ENCODE measurements around the gene FKBP15. TPM values are rescaled to one million over a fixed set of nuclear protein-coding genes. Genes with fewer than 3 reads are reported as not detected.

FKBP15 gene, protein sequence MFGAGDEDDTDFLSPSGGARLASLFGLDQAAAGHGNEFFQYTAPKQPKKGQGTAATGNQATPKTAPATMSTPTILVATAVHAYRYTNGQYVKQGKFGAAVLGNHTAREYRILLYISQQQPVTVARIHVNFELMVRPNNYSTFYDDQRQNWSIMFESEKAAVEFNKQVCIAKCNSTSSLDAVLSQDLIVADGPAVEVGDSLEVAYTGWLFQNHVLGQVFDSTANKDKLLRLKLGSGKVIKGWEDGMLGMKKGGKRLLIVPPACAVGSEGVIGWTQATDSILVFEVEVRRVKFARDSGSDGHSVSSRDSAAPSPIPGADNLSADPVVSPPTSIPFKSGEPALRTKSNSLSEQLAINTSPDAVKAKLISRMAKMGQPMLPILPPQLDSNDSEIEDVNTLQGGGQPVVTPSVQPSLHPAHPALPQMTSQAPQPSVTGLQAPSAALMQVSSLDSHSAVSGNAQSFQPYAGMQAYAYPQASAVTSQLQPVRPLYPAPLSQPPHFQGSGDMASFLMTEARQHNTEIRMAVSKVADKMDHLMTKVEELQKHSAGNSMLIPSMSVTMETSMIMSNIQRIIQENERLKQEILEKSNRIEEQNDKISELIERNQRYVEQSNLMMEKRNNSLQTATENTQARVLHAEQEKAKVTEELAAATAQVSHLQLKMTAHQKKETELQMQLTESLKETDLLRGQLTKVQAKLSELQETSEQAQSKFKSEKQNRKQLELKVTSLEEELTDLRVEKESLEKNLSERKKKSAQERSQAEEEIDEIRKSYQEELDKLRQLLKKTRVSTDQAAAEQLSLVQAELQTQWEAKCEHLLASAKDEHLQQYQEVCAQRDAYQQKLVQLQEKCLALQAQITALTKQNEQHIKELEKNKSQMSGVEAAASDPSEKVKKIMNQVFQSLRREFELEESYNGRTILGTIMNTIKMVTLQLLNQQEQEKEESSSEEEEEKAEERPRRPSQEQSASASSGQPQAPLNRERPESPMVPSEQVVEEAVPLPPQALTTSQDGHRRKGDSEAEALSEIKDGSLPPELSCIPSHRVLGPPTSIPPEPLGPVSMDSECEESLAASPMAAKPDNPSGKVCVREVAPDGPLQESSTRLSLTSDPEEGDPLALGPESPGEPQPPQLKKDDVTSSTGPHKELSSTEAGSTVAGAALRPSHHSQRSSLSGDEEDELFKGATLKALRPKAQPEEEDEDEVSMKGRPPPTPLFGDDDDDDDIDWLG
- 12.4 and 13.1 TPM in 2 replicates for total RNA-seq

DNA sequence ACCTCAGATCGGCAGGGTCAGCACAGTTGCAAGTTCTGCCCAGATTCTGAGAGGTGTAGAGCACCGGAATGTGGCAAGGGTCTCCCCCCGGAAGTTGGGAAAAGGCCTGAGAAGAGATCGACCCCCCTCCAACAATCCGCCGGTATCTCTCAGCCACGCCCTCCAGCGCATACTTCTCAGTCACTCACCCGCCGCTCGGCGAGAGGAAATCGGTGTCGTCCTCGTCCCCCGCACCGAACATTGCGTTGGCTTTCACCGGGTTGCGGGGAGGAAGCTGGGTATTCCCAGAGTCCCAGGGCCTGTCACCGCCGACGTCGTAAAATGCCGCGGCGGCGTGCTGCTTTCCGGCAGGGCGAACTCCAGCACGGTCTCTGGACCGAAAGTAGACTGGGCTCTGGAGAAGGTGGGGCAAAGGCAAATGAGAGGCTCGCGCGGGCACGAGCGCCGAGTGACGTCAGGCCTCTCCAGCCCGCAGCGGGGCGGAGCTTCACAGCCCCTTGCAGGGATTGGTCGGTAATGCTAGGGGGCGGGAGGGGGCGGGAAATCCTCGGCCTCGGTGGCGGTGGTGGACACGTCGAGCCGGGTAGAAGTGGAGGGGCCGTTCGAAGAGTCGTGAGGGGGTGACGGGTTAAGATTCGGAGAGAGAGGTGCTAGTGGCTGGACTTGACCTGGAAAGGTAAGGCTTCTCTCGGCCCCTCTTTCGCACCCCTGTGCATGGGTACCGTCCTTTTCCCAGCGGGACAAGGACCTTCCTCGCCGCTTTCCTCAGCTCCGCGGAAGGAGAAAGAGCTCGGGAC, at the start of gene FKBP15, which contains the start of gene SLC31A1:
Gene FKBP15 (minus strand): TSS at position 275 of the 797 bp plus-strand sequence. CDS start 34 bp downstream, at position 241.
Gene SLC31A1 (plus strand): TSS at position 542 of the 797 bp plus-strand sequence. CDS start 34,605 bp downstream, outside the sequence.

DNA sequence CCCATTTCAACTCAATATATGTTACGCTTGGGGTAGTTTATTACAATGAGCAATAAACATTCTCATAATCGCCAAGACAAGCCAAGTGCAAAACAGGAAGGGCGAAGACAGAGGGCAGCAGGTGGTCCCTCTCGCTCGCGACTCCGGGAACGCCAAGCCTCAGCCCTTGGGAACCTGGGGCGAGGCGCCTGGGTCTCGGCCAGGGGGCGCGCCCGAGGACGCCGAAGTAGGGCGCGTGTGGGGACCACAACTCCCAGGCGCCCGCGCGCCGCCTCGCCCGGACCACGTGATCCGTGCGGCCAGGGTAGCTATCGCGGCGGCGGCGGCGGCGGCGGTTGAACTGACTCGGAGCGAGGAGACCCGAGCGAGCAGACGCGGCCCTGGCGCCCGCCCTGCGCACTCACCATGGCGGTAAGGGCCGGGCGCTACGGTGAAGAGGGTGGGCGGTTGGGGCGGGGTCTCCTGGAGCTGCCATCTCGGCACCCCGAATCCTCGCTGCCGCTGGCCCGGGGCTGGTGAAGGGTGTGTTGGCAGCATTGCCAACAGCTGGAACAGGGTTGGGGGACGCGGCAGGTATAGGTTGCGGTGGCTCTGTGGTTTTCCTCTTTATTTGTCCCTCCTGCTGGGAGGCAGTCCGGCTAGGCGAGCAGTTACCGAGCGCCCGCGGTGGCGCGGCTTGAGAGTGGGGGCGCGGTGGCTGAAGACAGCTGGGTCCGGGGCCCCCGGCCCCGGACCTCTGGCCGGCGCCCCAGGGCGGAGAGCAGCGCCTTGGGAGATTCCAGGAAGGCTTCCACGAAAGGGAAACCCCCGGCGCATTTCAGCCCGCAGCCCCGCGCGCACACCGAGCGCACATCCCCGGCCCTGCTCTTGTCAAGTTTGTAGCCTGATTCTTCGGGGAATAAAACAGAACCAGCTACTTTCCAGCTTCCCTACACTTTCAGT, 70.1 kb downstream of the FKBP15 start, which contains the start of gene SLC31A2:
Gene SLC31A2 (plus strand): TSS at position 338 of the 942 bp plus-strand sequence. CDS start 68 bp downstream, at position 406.

Other genes starting within 250 kb of the FKBP15 start
- 2.4 and 6.3 TPM in 2 replicates for gene ZNF883, start 209.1 kb downstream of the FKBP15 start, total RNA-seq
- gene ZFP37, start 164.6 kb downstream of the FKBP15 start, total RNA-seq, result 0.98 and 1.0 TPM in 2 replicates
- 4.4 and 8.9 TPM in 2 replicates for gene SLC31A2, start 70.3 kb downstream of the FKBP15 start, total RNA-seq
- 12.1 and 13.2 TPM in 2 replicates for gene SLC31A1, start 267 bp upstream of the FKBP15 start, total RNA-seq
- 12.8 and 14.3 TPM in 2 replicates for gene CDC26, start 54.3 kb upstream of the FKBP15 start, total RNA-seq
- 12.9 and 25.6 TPM in 2 replicates for gene PRPF4, start 54.4 kb upstream of the FKBP15 start, total RNA-seq
- gene RNF183, start 82.1 kb upstream of the FKBP15 start, total RNA-seq, result 0.38 TPM in 1 of 2 replicates, not detected in the other
- gene WDR31, start 119.0 kb upstream of the FKBP15 start, total RNA-seq, result 0.16 and 1.8 TPM in 2 replicates
- gene BSPRY, start 128.3 kb upstream of the FKBP15 start, total RNA-seq, result 0.13 and 0.65 TPM in 2 replicates
- gene HDHD3, start 155.7 kb upstream of the FKBP15 start, total RNA-seq, result 13.5 and 16.5 TPM in 2 replicates
- gene ALAD, start 180.0 kb upstream of the FKBP15 start, total RNA-seq, result 6.8 and 13.9 TPM in 2 replicates
- gene POLE3, start 189.4 kb upstream of the FKBP15 start, total RNA-seq, result 20.5 and 59.6 TPM in 2 replicates
- 0.65 and 0.89 TPM in 2 replicates for gene C9orf43, start 189.5 kb upstream of the FKBP15 start, total RNA-seq
- 64.4 and 107 TPM in 2 replicates for gene RGS3, start 242.4 kb upstream of the FKBP15 start, total RNA-seq